ENCODE measurements around the gene ARMC9. TPM values are rescaled to one million over a fixed set of nuclear protein-coding genes. Genes with fewer than 3 reads are reported as not detected.

Gene ARMC9
- total and polyA plus RNA-seq, 2 of the 13 experiments (the other 11 are each of a cell fraction or from before 2014, with no cell fraction given): 9.1 to 12.8 TPM

- TF ChIP-seq, protein P1, sequence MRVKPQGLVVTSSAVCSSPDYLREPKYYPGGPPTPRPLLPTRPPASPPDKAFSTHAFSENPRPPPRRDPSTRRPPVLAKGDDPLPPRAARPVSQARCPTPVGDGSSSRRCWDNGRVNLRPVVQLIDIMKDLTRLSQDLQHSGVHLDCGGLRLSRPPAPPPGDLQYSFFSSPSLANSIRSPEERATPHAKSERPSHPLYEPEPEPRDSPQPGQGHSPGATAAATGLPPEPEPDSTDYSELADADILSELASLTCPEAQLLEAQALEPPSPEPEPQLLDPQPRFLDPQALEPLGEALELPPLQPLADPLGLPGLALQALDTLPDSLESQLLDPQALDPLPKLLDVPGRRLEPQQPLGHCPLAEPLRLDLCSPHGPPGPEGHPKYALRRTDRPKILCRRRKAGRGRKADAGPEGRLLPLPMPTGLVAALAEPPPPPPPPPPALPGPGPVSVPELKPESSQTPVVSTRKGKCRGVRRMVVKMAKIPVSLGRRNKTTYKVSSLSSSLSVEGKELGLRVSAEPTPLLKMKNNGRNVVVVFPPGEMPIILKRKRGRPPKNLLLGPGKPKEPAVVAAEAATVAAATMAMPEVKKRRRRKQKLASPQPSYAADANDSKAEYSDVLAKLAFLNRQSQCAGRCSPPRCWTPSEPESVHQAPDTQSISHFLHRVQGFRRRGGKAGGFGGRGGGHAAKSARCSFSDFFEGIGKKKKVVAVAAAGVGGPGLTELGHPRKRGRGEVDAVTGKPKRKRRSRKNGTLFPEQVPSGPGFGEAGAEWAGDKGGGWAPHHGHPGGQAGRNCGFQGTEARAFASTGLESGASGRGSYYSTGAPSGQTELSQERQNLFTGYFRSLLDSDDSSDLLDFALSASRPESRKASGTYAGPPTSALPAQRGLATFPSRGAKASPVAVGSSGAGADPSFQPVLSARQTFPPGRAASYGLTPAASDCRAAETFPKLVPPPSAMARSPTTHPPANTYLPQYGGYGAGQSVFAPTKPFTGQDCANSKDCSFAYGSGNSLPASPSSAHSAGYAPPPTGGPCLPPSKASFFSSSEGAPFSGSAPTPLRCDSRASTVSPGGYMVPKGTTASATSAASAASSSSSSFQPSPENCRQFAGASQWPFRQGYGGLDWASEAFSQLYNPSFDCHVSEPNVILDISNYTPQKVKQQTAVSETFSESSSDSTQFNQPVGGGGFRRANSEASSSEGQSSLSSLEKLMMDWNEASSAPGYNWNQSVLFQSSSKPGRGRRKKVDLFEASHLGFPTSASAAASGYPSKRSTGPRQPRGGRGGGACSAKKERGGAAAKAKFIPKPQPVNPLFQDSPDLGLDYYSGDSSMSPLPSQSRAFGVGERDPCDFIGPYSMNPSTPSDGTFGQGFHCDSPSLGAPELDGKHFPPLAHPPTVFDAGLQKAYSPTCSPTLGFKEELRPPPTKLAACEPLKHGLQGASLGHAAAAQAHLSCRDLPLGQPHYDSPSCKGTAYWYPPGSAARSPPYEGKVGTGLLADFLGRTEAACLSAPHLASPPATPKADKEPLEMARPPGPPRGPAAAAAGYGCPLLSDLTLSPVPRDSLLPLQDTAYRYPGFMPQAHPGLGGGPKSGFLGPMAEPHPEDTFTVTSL (CRISPR knock-in tag; IDR thresholded peaks at IDR 0.05; ENCODE audit: borderline replicate concordance): no peak
- TF ChIP-seq ZNF879 (CRISPR knock-in tag; IDR thresholded peaks at IDR 0.05) (no peak), ARHGAP35 (CRISPR knock-in tag; IDR thresholded peaks at IDR 0.05; ENCODE audit: borderline replicate concordance) (no peak), ZBTB40 (IDR thresholded peaks at IDR 0.05) (no peak), ZBTB40 (CRISPR knock-in tag; IDR thresholded peaks at IDR 0.05) (no peak)
- TF ChIP-seq, protein P2, sequence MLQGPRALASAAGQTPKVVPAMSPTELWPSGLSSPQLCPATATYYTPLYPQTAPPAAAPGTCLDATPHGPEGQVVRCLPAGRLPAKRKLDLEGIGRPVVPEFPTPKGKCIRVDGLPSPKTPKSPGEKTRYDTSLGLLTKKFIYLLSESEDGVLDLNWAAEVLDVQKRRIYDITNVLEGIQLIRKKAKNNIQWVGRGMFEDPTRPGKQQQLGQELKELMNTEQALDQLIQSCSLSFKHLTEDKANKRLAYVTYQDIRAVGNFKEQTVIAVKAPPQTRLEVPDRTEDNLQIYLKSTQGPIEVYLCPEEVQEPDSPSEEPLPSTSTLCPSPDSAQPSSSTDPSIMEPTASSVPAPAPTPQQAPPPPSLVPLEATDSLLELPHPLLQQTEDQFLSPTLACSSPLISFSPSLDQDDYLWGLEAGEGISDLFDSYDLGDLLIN (CRISPR knock-in tag; IDR thresholded peaks at IDR 0.05; ENCODE audit: borderline replicate concordance): no peak
Measured at GRCh38 chr2:231243866-231244265, 45.4 kb downstream of the ARMC9 start (continued).

All from HepG2 (cell line).